HEK293 (cell line): ENCODE data around the gene MRPS18B.

Source experiments
- GLI2 ChIP-seq: fragments of 450-650 bp; formaldehyde crosslinking; IDR thresholded peaks from 2 replicates; pipeline ENCODE4; 2017; ENCODE audit warnings: missing biosample characterization, missing genetic modification characterization, low read depth, borderline replicate concordance
- HOXC10 ChIP-seq: sonication (generic); formaldehyde crosslinking; IDR thresholded peaks from 2 replicates; pipeline ENCODE4 v1.8.1; 2023; ENCODE audit warnings: mild to moderate bottlenecking, missing genetic modification reagents
- MZF1 ChIP-seq: fragments of 450-650 bp; formaldehyde crosslinking; IDR thresholded peaks from 2 replicates; pipeline ENCODE4 v1.5.1; 2017; ENCODE audit warnings: missing biosample characterization, missing genetic modification characterization, borderline replicate concordance
- SP2 ChIP-seq: fragments of 450-650 bp; formaldehyde crosslinking; IDR thresholded peaks from 2 replicates; pipeline ENCODE4 v1.5.1; 2016; ENCODE audit warnings: missing biosample characterization, missing genetic modification characterization
- YY2 ChIP-seq: fragments of 450-650 bp; formaldehyde crosslinking; IDR thresholded peaks from 2 replicates; pipeline ENCODE4 v1.5.1; 2016; ENCODE audit warnings: missing biosample characterization, missing genetic modification characterization
- ZBTB11 ChIP-seq: fragments of 450-650 bp; formaldehyde crosslinking; conservative IDR thresholded peaks from 2 replicates; pipeline ENCODE4 v1.5.1; 2016; ENCODE audit warnings: low read depth, missing biosample characterization, missing genetic modification characterization
- ZBTB44 ChIP-seq: fragments of 450-650 bp; IDR thresholded peaks from 2 replicates; pipeline ENCODE4 v1.5.1; 2018; ENCODE audit warnings: missing biosample characterization, mild to moderate bottlenecking, missing genetic modification characterization
- ZFP41 ChIP-seq: fragments of 450-650 bp; formaldehyde crosslinking; IDR thresholded peaks from 2 replicates; pipeline ENCODE4 v1.5.1; 2016; ENCODE audit warnings: missing biosample characterization, missing genetic modification characterization, borderline replicate concordance
- ZNF10 ChIP-seq: fragments of 450-650 bp; formaldehyde crosslinking; IDR thresholded peaks from 2 replicates; pipeline ENCODE4 v1.5.1; 2017; ENCODE audit warnings: missing biosample characterization, missing genetic modification characterization
- ZNF132 ChIP-seq: fragments of 450-650 bp; formaldehyde crosslinking; IDR thresholded peaks from 2 replicates; pipeline ENCODE4 v1.5.1; 2017; ENCODE audit warnings: missing biosample characterization, missing genetic modification characterization, borderline replicate concordance
- ZNF2 ChIP-seq: fragments of 450-650 bp; formaldehyde crosslinking; IDR thresholded peaks from 2 replicates; pipeline ENCODE4 v1.5.1; 2016; ENCODE audit warnings: missing biosample characterization, missing genetic modification characterization
- ZNF280D ChIP-seq: fragments of 450-650 bp; formaldehyde crosslinking; IDR thresholded peaks from 2 replicates; pipeline ENCODE4 v1.5.1; 2016; ENCODE audit warnings: missing biosample characterization, missing genetic modification characterization
- ZNF37A ChIP-seq: fragments of 450-650 bp; IDR thresholded peaks from 2 replicates; pipeline ENCODE4 v1.5.1; 2018; ENCODE audit warnings: missing biosample characterization, missing genetic modification characterization
- ZNF394 ChIP-seq: fragments of 450-650 bp; formaldehyde crosslinking; IDR thresholded peaks from 2 replicates; pipeline ENCODE4 v1.5.1; 2016; ENCODE audit warnings: missing biosample characterization, missing genetic modification characterization, mild to moderate bottlenecking, moderate library complexity, borderline replicate concordance
- ZNF426 ChIP-seq: fragments of 450-650 bp; formaldehyde crosslinking; IDR thresholded peaks from 2 replicates; pipeline ENCODE4 v1.5.1; 2017; ENCODE audit warnings: missing biosample characterization, missing genetic modification characterization, mild to moderate bottlenecking, inconsistent platforms, moderate library complexity
- ZNF433 ChIP-seq: fragments of 450-650 bp; formaldehyde crosslinking; IDR thresholded peaks from 2 replicates; pipeline ENCODE4 v1.5.1; 2016; ENCODE audit warnings: missing biosample characterization, missing genetic modification characterization, low read depth
- ZNF501 ChIP-seq: fragments of 450-650 bp; formaldehyde crosslinking; IDR thresholded peaks from 2 replicates; pipeline ENCODE4 v1.5.1; 2016; ENCODE audit warnings: missing biosample characterization, missing genetic modification characterization
- ZNF510 ChIP-seq: fragments of 450-650 bp; formaldehyde crosslinking; IDR thresholded peaks from 2 replicates; pipeline ENCODE4 v1.5.1; 2018; ENCODE audit warnings: mild to moderate bottlenecking, missing genetic modification characterization, missing biosample characterization; ENCODE audit not compliant: insufficient replicate concordance
- ZNF580 ChIP-seq: fragments of 450-650 bp; formaldehyde crosslinking; IDR thresholded peaks from 2 replicates; pipeline ENCODE4 v1.5.1; 2016; ENCODE audit warnings: missing biosample characterization, missing genetic modification characterization
- ZNF596 ChIP-seq: fragments of 450-650 bp; IDR thresholded peaks from 2 replicates; pipeline ENCODE4 v1.5.0; 2018; ENCODE audit warnings: missing biosample characterization, mild to moderate bottlenecking, missing genetic modification characterization, moderate library complexity
- ZNF660 ChIP-seq: fragments of 450-650 bp; IDR thresholded peaks from 2 replicates; pipeline ENCODE4 v1.5.1; 2018; ENCODE audit warnings: missing biosample characterization, mild to moderate bottlenecking, missing genetic modification characterization
- ZNF664 ChIP-seq: fragments of 450-650 bp; formaldehyde crosslinking; IDR thresholded peaks from 2 replicates; pipeline ENCODE4 v1.5.1; 2016; ENCODE audit warnings: missing biosample characterization, missing genetic modification characterization
- ZNF670 ChIP-seq: fragments of 450-650 bp; formaldehyde crosslinking; IDR thresholded peaks from 2 replicates; pipeline ENCODE4 v1.5.1; 2016; ENCODE audit warnings: missing biosample characterization, missing genetic modification characterization, low read depth
- ZNF677 ChIP-seq: fragments of 450-650 bp; IDR thresholded peaks from 2 replicates; pipeline ENCODE4 v1.5.0; 2018; ENCODE audit warnings: missing biosample characterization, mild to moderate bottlenecking, missing genetic modification characterization, moderate library complexity
- ZNF701 ChIP-seq: fragments of 450-650 bp; formaldehyde crosslinking; IDR thresholded peaks from 2 replicates; pipeline ENCODE4 v1.5.1; 2016; ENCODE audit warnings: missing biosample characterization, missing genetic modification characterization
- ZNF785 ChIP-seq: fragments of 450-650 bp; formaldehyde crosslinking; IDR thresholded peaks from 2 replicates; pipeline ENCODE4 v1.5.1; 2016; ENCODE audit warnings: missing biosample characterization, missing genetic modification characterization
- ZNF830 ChIP-seq: fragments of 450-650 bp; IDR thresholded peaks from 2 replicates; pipeline ENCODE4 v1.5.0; 2018; ENCODE audit warnings: missing biosample characterization, missing genetic modification characterization, low read depth, mild to moderate bottlenecking, moderate library complexity
- TF ChIP-seq, protein P1 (sequence below): fragments of 450-650 bp; formaldehyde crosslinking; IDR thresholded peaks from 2 replicates; pipeline ENCODE4 v1.5.1; 2016; ENCODE audit warnings: missing biosample characterization, missing genetic modification characterization

MRPS18B gene

DNA sequence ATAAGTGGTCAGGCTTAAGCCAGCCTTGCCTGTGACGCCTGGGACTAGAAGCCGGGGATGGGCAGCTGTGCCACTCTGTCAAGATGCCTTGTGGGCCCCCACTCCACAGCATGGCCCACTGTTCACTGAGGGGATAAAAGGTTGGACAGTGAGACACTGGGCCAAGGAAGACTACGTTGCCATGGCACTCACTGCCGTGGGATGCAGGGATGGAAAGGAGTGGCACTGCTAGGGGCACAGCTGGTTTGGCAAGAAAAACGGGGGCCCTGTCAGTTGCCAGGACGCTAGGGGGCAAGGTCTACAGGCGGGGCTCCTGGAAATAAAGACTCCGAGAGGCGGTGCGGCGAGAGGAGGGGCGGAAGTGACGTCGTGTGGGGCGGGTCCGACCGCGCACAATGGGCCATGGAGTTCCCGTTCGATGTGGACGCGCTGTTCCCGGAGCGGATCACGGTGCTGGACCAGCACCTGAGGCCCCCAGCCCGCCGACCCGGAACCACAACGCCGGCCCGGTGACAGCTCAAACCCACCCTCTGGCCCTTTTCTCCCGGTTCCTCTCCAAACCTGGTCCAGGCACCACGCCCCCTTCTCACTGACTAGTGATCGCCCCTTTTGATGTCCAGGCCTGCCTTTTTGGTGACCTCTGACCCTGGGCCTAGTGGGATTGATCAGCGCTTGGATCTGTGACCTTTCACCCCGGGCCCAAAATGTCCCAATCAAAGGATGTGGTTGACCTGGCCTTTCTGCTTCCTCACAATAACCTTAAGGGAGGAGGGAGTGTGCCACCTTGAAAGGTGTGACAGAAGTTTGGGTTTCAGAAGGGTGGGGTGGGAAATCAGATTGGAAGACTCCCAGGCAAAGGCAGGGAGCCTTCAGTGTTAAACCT lies 9.1 kb downstream of the MRPS18B start, which contains the start of gene ATAT1 (continued):
- no peak for TF ChIP-seq ZNF677 (tag by site-specific recombination)
- TF ChIP-seq ZNF280D (tag by site-specific recombination) = no peak
- no peak for TF ChIP-seq ZNF664 (tag by site-specific recombination)
- no peak for TF ChIP-seq ZNF596 (tag by site-specific recombination)
- TF ChIP-seq ZBTB11 (tag by site-specific recombination) = peak; percentile 96
- no peak for TF ChIP-seq ZNF701 (tag by site-specific recombination)
- no peak; the same call in 1 of the 2 replicates for TF ChIP-seq ZNF580 (tag by site-specific recombination)
- TF ChIP-seq ZNF2 (tag by site-specific recombination) = peak; percentile 61; the same call in 1 of the 2 replicates
- TF ChIP-seq ZNF37A = no peak
- TF ChIP-seq ZNF830 = no peak
- no peak for TF ChIP-seq ZNF132 (tag by site-specific recombination)
- TF ChIP-seq GLI2 (tag by site-specific recombination) = no peak
- no peak for TF ChIP-seq ZFP41
- TF ChIP-seq ZNF510 (tag by site-specific recombination) = no peak
- 0 out of 2 replicates have a peak, but pooled peaks have one; percentile 35 for TF ChIP-seq ZNF394 (tag by site-specific recombination)
- TF ChIP-seq MZF1 (tag by site-specific recombination) = no peak
- TF ChIP-seq ZNF10 (tag by site-specific recombination) = 0 out of 2 replicates have a peak, but pooled peaks have one; percentile 46
- peak; percentile 74; the same call in 1 of the 2 replicates for TF ChIP-seq ZNF501 (tag by site-specific recombination)
- TF ChIP-seq ZNF670 (tag by site-specific recombination) = no peak
- TF ChIP-seq ZNF785 = no peak
- peak; percentile 88 for TF ChIP-seq SP2 (tag by site-specific recombination)
- no peak for TF ChIP-seq ZBTB44
- TF ChIP-seq, protein P1, sequence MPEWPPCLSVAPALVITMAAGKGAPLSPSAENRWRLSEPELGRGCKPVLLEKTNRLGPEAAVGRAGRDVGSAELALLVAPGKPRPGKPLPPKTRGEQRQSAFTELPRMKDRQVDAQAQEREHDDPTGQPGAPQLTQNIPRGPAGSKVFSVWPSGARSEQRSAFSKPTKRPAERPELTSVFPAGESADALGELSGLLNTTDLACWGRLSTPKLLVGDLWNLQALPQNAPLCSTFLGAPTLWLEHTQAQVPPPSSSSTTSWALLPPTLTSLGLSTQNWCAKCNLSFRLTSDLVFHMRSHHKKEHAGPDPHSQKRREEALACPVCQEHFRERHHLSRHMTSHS (tag by site-specific recombination) = no peak
- no peak for TF ChIP-seq ZNF660 (tag by site-specific recombination)
- no peak for TF ChIP-seq YY2 (tag by site-specific recombination)
- no peak for TF ChIP-seq HOXC10 (CRISPR knock-in tag)
- TF ChIP-seq ZNF433 (tag by site-specific recombination) = no peak
- TF ChIP-seq ZNF426 = no peak
